ENCODE data around the gene HDGF. TPM values are rescaled to one million over a fixed set of nuclear protein-coding genes. Genes with fewer than 3 reads are reported as not detected.
A peak's percentile ranks its signal among the peaks of the same experiment; 100 is the strongest.

HDGF gene
- total RNA-seq, 1 donor from 2014 or later, result 147 TPM

- Mint-ChIP-seq H3K4me1 (ENCODE audit: low read depth, unreplicated experiment) (peaks cover 21% of the 10 kb centered on the region), H3K27me3 (ENCODE audit: unreplicated experiment) (peaks cover 8% of the 10 kb centered on the region), H3K9me3 (ENCODE audit: unreplicated experiment) (peaks cover 10% of the 10 kb centered on the region), H3K4me3 (ENCODE audit: unreplicated experiment) (no peak overlapping the region), H3K36me3 (ENCODE audit: unreplicated experiment) (no peaks in the 10 kb centered on the region), H3K27ac (ENCODE audit: unreplicated experiment) (no peak overlapping the region)
- DNase-seq, result no peak
- no peak for TF ChIP-seq CTCF (IDR thresholded peaks at IDR 0.05; ENCODE audit: partially characterized antibody, unreplicated experiment)
Measured at GRCh38 chr1:156742801-156743200, 8.7 kb downstream of the HDGF start.

- Mint-ChIP-seq H3K4me1 (ENCODE audit: low read depth, unreplicated experiment) (peaks cover 17% of the 10 kb centered on the region), H3K36me3 (ENCODE audit: unreplicated experiment) (no peaks in the 10 kb centered on the region), H3K27ac (ENCODE audit: unreplicated experiment) (peak overlapping the region; percentile 62), H3K27me3 (ENCODE audit: unreplicated experiment) (peaks cover 8% of the 10 kb centered on the region), H3K9me3 (ENCODE audit: unreplicated experiment) (peaks cover 10% of the 10 kb centered on the region), H3K4me3 (ENCODE audit: unreplicated experiment) (peak overlapping the region; percentile 42)
- no peak for TF ChIP-seq CTCF (IDR thresholded peaks at IDR 0.05; ENCODE audit: partially characterized antibody, unreplicated experiment)
- no peak for DNase-seq
Measured at GRCh38 chr1:156742017-156742416, 9.5 kb downstream of the HDGF start.

- Mint-ChIP-seq H3K36me3 (ENCODE audit: unreplicated experiment) (no peaks in the 10 kb centered on the region), H3K4me1 (ENCODE audit: low read depth, unreplicated experiment) (peaks cover 17% of the 10 kb centered on the region), H3K27ac (ENCODE audit: unreplicated experiment) (peak overlapping the region; percentile 89), H3K27me3 (ENCODE audit: unreplicated experiment) (peaks cover 8% of the 10 kb centered on the region), H3K4me3 (ENCODE audit: unreplicated experiment) (peak overlapping the region; percentile 89), H3K9me3 (ENCODE audit: unreplicated experiment) (peaks cover 9% of the 10 kb centered on the region)
- TF ChIP-seq CTCF (IDR thresholded peaks at IDR 0.05; ENCODE audit: partially characterized antibody, unreplicated experiment), result no peak
- DNase-seq, result no peak
Measured at GRCh38 chr1:156741481-156741983, 9.9 kb downstream of the HDGF start.

GRCh38 chr1:156740741-156741480 lies 10.6 kb downstream of the HDGF start, which contains the start of gene MRPL24:
Gene MRPL24, minus strand, starts transcription at chr1:156741088. Its CDS starts 2,384 bp downstream, at chr1:156738704.
- peaks cover 8% of the 10 kb centered on the region for H3K27me3 Mint-ChIP-seq (ENCODE audit: unreplicated experiment)
- peaks cover 11% of the 10 kb centered on the region for H3K4me1 Mint-ChIP-seq (ENCODE audit: low read depth, unreplicated experiment)
- H3K36me3 Mint-ChIP-seq (ENCODE audit: unreplicated experiment), result no peaks in the 10 kb centered on the region
- peak within 1 kb of the TSS; percentile 89 for H3K27ac Mint-ChIP-seq (ENCODE audit: unreplicated experiment)
- peak; percentile 95 for DNase-seq
- H3K4me3 Mint-ChIP-seq (ENCODE audit: unreplicated experiment), result peak within 1 kb of the TSS; percentile 89
- H3K9me3 Mint-ChIP-seq (ENCODE audit: unreplicated experiment), result peaks cover 6% of the 10 kb centered on the region
- TF ChIP-seq CTCF (IDR thresholded peaks at IDR 0.05; ENCODE audit: partially characterized antibody, unreplicated experiment), result no peak

GRCh38 chr1:156740237-156740740 lies 11.2 kb downstream of the HDGF start:
- H3K4me1 Mint-ChIP-seq (ENCODE audit: low read depth, unreplicated experiment), result peaks cover 6% of the 10 kb centered on the region
- no peak for TF ChIP-seq CTCF (IDR thresholded peaks at IDR 0.05; ENCODE audit: partially characterized antibody, unreplicated experiment)
- DNase-seq, result no peak
- peak overlapping the region; percentile 89 for H3K4me3 Mint-ChIP-seq (ENCODE audit: unreplicated experiment)
- peak overlapping the region; percentile 89 for H3K27ac Mint-ChIP-seq (ENCODE audit: unreplicated experiment)
- H3K27me3 Mint-ChIP-seq (ENCODE audit: unreplicated experiment), result peaks cover 5% of the 10 kb centered on the region
- H3K9me3 Mint-ChIP-seq (ENCODE audit: unreplicated experiment), result peaks cover 2% of the 10 kb centered on the region
- no peaks in the 10 kb centered on the region for H3K36me3 Mint-ChIP-seq (ENCODE audit: unreplicated experiment)

All from glutamatergic neuron (in vitro differentiated cells).